ENCODE measurements around the gene MOB3A.

The MOB3A gene

DNA sequence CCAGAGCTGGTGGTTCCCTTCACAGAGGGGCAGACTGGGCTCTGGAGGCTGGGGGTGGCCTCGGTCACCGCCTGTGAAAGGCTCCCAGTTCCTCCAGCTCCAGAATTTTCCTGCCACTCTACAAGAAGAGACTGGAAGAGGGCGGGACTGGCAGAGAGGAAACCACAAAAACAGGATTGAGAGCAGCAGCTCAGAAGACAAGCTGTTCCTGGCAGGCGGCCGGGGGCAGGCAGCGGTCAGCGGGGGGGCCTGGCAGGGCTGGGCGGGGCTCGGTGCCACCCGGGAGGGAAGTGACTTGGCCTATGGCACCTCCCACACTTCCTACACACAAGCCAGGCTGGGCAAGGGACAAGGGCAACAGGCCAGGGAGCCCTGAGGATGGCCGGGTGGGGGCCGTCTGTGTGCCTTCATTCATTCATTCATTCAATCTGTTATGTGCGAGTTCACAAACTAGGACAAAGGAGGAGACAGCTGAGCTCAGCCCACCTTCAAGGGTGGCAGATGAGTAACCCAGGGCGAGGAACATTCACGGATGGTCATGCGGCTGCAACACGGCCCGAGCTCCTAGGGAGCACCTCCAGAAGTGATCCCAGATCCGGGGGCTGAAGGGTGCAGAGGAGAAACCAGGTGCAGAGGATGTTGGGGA is 63.7 kb downstream of the MOB3A start:
- peak; percentile 70 to 85 for DNase-seq

DNA sequence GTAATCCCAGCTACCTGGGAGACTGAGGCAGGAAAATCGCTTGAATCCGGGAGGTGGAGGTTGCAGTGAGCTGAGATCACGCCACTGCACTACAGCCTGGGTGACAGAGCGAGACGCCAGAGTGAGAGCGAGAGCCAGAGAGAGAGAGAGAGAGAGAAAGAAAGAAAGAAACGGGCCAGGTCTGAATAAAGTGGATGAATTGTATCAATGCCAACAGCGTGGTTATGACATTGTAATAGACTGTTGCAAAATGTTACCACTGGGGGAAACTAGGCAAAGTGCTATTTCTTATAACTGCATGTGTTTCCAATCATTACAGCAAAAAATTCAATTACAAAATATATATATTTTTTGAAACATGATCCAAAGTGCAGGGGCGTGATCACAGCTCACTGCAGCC is 68.8 kb downstream of the MOB3A start:
- no peak for DNase-seq

DNA sequence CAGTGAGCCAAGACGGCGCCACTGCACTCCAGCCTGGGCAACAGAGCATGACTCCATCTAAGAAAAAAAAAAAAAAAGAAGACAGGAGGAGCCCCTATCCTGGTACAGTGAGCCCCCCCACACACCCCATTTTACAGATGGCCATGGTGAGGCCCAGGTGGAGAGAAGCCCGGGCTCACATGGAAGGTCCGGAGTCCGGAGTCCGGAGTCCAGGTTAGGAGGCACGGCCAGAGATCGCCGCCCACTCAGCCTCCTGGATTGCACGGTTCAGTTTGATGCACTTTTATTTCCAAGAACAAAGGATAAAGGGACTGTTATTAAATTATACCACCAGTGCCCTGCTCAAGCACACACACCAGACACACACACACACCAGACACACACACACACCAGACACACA is 69.4 kb downstream of the MOB3A start:
- no peak for DNase-seq

DNA sequence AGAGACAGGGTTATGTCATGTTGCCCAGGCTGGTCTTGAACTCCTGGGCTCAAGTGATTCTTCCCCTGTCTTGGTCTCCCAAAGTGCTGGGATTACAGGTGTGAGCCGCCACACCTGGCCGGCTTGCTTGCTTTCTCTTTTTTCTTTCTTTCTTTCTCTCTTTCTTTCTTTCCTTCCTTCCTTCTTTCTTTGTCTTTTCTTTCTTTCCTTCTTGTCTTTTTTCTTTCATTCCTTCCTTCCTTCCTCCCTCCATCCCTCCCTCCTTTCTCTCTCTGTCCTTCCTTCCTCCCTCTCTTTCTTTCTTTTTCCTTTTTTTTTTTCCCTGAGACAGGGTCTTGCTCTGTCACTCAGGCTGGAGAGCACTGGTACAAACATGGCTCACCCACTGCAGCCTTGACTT is 73.8 kb downstream of the MOB3A start:
- no peak for DNase-seq

DNA sequence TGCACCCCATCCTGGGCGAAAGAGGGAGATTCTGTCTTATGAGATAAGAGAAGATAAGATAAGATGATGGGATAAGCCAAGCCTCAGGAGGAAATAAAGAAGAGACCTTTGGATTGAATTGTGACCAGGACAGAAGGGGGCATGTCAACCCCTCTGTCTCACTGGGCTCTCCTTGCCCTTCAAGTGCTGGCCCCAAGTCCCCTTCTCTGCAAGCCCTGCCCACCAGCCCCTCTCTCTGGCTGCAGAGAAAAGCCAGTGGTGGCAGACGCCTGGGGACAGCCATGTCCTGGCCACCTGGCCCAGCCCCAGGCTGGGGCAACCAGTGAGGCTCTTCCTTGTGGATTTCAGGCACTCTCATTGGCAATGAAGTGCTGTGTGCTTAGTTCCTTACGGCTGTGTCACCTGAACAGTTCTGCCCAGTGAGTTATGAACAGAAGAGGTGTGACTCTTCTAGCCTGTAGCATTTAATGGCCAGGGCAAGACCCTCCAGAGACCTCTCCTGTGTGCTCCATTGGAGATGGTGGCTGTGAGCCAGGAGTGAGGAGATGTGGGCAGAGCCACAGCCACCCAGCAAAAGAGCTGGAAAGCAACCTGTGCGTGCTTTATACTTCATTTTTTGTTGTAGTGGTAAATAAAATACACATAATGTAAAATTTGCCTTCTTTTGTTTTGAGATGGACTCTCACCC is 74.5 kb downstream of the MOB3A start:
- DNase-seq: no peak

Measured in NCI-H2081 (cell line).